Activated B cell treated with CpG ODN at 0.5 μM for 24 hours (primary cell): ENCODE results near the gene DNAH2. TPM values are rescaled to one million over a fixed set of nuclear protein-coding genes. Genes with fewer than 3 reads are reported as not detected.

Experiments used
- ATAC-seq: fragments of 200-7000 bp; cut with Tn5 transposase; one replicate; pipeline ENCODE4 v1.10.0; 2021; ENCODE audit warnings: low read depth, mild to moderate bottlenecking, moderate library complexity
- CTCF ChIA-PET: fragments of 350-600 bp; sonication (Branson Sonifier 250); formaldehyde crosslinking; loops from one replicate; lab custom pipeline; 2021; ENCODE audit warnings: antibody characterized with exemption; lab: Charles Lee
- POLR2A ChIA-PET: fragments of 350-600 bp; sonication (Branson Sonifier 250); formaldehyde crosslinking; loops from one replicate; lab custom pipeline; 2021; ENCODE audit warnings: antibody characterized with exemption; lab: Charles Lee
- DNase-seq: peaks from one replicate; pipeline ENCODE4 v3.0.0; 2022
- H3K27ac Mint-ChIP-seq: one replicate; pipeline ENCODE4 v1.8.0; 2020; ENCODE audit warnings: mixed read lengths
- H3K27me3 Mint-ChIP-seq: one replicate; pipeline ENCODE4 v1.8.0; 2021; ENCODE audit warnings: mixed read lengths
- H3K36me3 Mint-ChIP-seq: one replicate; pipeline ENCODE4 v1.8.0; 2021; ENCODE audit warnings: low read depth, mixed read lengths
- H3K4me1 Mint-ChIP-seq: one replicate; pipeline ENCODE4 v1.8.0; 2021; ENCODE audit warnings: mixed read lengths
- H3K4me3 Mint-ChIP-seq: one replicate; pipeline ENCODE4 v1.8.0; 2020; ENCODE audit warnings: mild to moderate bottlenecking, mixed read lengths
- H3K9me3 Mint-ChIP-seq: one replicate; pipeline ENCODE4 v1.8.0; 2020; ENCODE audit warnings: mixed read lengths
- CTCF ChIP-seq: fragments of 200-600 bp; IDR thresholded peaks from one replicate; pipeline ENCODE4 v1.8.0; 2022; ENCODE audit warnings: antibody characterized with exemption, mild to moderate bottlenecking
- intact Hi-C: fragments of 100-400 bp; cut with micrococcal nuclease; formaldehyde crosslinking; loops from one replicate; pipeline ENCODE4 v1.15.1; 2024
- total RNA-seq: library from RNA; stranded (reverse); gene quantifications from 2 replicates; pipeline ENCODE4 v1.2.3, GENCODE V29; 2022

DNAH2 gene
- total RNA-seq, 1 donor from 2014 or later, result not detected

GRCh38 chr17:7782240-7782639 is 64.7 kb downstream of the DNAH2 start:
- no peak for ATAC-seq
- no peaks in the 10 kb centered on the region for H3K9me3 Mint-ChIP-seq
- H3K27ac Mint-ChIP-seq, result no peak overlapping the region
- intact Hi-C loops, result no loop called here
- H3K36me3 Mint-ChIP-seq, result no peaks in the 10 kb centered on the region
- peaks cover 6% of the 10 kb centered on the region for H3K27me3 Mint-ChIP-seq
- ChIA-PET POLR2A (no interaction called here), CTCF (no interaction called here)
- no peak overlapping the region for H3K4me3 Mint-ChIP-seq
- H3K4me1 Mint-ChIP-seq, result no peaks in the 10 kb centered on the region
- DNase-seq, result no peak
- TF ChIP-seq CTCF, result no peak

- DNase-seq (no peak), ATAC-seq (no peak)
- no peak overlapping the region for H3K27ac Mint-ChIP-seq
- no peaks in the 10 kb centered on the region for H3K4me1 Mint-ChIP-seq
- POLR2A ChIA-PET, result no interaction called here
- H3K27me3 Mint-ChIP-seq, result peaks cover 9% of the 10 kb centered on the region
- TF ChIP-seq CTCF, result no peak
- intact Hi-C loops, result no loop called here
- H3K4me3 Mint-ChIP-seq, result no peak overlapping the region
- CTCF ChIA-PET, result no interaction called here
- H3K36me3 Mint-ChIP-seq, result no peaks in the 10 kb centered on the region
- H3K9me3 Mint-ChIP-seq, result no peaks in the 10 kb centered on the region
These were observed 69.3 kb downstream of the DNAH2 start for GRCh38 chr17:7786866-7787265.

- no peaks in the 10 kb centered on the region for H3K9me3 Mint-ChIP-seq
- POLR2A ChIA-PET, result no interaction called here
- no peak for TF ChIP-seq CTCF
- no peaks in the 10 kb centered on the region for H3K36me3 Mint-ChIP-seq
- ATAC-seq, result no peak
- H3K27me3 Mint-ChIP-seq, result peaks cover 6% of the 10 kb centered on the region
- intact Hi-C loops, result no loop called here
- DNase-seq, result no peak
- CTCF ChIA-PET, result no interaction called here
- no peak overlapping the region for H3K4me3 Mint-ChIP-seq
- no peaks in the 10 kb centered on the region for H3K4me1 Mint-ChIP-seq
- no peak overlapping the region for H3K27ac Mint-ChIP-seq
These were observed 71.6 kb downstream of the DNAH2 start for GRCh38 chr17:7789131-7789530.

GRCh38 chr17:7790150-7790549 is 72.6 kb downstream of the DNAH2 start:
- DNase-seq (no peak), ATAC-seq (no peak)
- Mint-ChIP-seq H3K27ac (no peak overlapping the region), H3K9me3 (no peaks in the 10 kb centered on the region), H3K27me3 (peaks cover 4% of the 10 kb centered on the region), H3K36me3 (no peaks in the 10 kb centered on the region), H3K4me1 (no peaks in the 10 kb centered on the region), H3K4me3 (no peak overlapping the region)
- ChIA-PET POLR2A (no interaction called here), CTCF (no interaction called here)
- intact Hi-C loops, result no loop called here
- TF ChIP-seq CTCF, result no peak

GRCh38 chr17:7792611-7793010 is 75.1 kb downstream of the DNAH2 start:
- Mint-ChIP-seq H3K9me3 (no peaks in the 10 kb centered on the region), H3K4me3 (no peak overlapping the region), H3K27me3 (peaks cover 5% of the 10 kb centered on the region), H3K27ac (no peak overlapping the region), H3K4me1 (no peaks in the 10 kb centered on the region), H3K36me3 (no peaks in the 10 kb centered on the region)
- no peak for DNase-seq
- ATAC-seq, result no peak
- POLR2A ChIA-PET, result no interaction called here
- intact Hi-C loops, result no loop called here
- TF ChIP-seq CTCF, result no peak
- CTCF ChIA-PET, result no interaction called here
